HT1080 (cell line): Measurements from ENCODE around the gene STARD7. TPM values are rescaled to one million over a fixed set of nuclear protein-coding genes. Genes with fewer than 3 reads are reported as not detected.

Source experiments
- DNase-seq: peaks from one replicate; pipeline ENCODE4 v3.0.0-alpha.2; 2015; ENCODE audit warnings: low read depth
- total RNA-seq: library from RNA; depleted of rRNA; stranded (reverse); fragments of >200 nt; shearing (Covaris generic); gene quantifications from 2 replicates; pipeline ENCODE4 v1.2.3, GENCODE V29; 2014; rRNA removed

The STARD7 gene
- total RNA-seq, 1 experiment from 2014 or later: 153 TPM

DNA sequence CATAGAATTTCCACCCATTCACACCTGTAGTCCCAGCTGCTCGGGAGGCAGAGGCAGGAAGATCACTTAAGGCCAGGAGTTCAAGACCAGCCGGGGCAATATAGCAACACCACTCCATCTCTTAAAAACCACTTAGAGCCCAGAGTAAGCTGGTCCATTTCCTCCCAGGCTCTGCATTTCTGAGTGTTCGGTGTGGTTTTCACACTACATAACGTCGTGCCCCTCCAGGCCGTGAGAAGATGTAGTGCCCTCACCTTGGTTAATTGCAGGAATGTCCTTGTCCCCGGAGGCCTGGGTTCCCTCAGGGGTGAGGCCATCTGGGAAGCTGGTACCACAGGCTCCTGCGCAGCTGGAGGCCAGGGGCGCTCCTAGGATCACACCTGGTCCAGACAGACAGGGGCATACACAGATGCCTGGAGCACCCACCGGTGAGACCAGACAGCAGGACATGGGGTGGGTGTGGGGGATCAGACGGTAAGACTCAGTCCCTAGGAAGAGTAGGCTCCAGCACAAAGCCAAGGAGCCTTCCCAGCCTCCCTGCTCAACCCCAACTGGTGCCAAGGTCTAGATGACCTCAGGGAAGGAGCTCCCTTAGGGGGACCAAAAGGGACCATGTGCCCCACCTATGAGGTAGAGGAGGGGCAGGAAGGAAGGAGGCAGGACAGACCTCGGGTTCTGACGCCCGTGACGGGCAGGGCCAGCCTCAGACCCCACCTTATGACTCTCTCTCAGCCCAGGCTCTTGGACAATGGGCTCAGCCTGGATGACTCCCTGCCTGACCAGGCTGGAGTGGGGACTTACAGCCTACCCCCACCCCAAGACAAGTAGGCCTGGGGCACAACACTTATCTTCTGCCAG, 71.1 kb downstream of the STARD7 start:
- no peak for DNase-seq

DNA sequence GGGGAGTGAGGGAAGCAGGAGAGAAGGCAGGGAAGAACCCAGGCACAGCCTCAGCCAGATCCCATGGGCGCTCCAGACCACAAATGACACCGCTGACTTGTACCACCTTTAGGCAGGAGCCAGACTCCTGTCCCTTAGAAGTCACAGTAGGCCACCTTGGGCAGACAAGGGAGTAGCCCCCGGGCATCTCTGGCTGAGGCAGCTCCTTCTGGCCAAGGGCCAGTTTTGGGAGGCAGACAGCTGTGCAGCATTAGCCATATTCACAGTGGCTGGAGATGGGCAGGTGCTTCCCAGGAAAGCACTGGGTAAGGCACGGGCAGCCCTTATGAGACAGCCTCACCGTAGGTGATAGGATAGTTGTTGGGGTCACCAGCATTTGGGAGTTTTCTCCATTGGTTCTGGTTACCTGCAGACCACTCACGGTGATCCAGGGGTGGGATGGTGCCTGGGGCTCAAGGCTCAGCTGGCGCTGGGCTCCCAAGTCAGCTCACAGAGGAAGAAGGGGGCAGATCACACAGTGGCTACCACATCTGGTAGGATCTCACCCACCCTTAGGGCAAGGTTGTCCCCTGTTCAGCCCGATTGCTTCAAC, 72.4 kb downstream of the STARD7 start:
- no peak for DNase-seq

DNA sequence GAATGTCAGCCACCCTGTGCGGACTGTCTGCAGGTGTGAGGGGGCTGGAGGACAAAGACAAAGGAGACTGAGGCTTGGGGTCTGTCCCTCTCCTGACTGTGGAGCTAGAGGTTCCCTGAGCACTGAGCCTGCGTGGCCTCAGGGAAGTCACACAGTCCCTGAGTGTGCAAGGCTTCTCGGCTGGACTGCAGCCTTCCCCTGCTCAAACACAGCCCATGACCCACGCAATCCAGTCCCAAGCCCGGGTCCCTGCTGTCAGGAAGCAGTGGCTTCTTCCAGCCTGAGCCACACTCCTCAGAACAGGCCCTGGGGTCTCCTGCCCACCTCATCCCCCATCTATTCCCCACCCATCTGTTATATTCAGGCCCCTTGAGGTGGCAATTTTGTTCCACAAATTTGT, 73.0 kb downstream of the STARD7 start:
- no peak for DNase-seq

DNA sequence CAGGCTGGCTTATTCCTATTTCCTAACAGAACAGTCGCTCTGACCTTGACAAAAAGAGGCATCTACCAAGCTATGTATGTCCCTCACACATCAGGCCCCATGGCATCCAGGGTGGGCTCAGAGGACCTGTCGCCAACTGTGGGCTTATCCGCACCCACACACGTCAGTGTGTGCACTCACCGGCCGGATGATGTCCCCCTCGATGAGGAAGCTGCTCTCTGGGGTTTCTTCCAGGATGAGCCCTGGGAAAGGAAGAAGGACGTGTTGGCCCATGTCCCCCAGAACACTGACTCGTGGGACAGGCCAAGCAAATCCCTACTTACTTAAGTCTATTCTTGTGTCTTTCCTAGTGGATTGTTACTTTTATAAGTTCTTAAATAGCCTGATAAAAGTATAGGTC, 73.5 kb downstream of the STARD7 start:
- no peak for DNase-seq

Other genes with a start within 250 kb of the STARD7 start
- gene ANKRD36C, start 217.0 kb downstream of the STARD7 start, total RNA-seq: 13.3 and 14.8 TPM in 2 replicates
- gene GPAT2, start 173.9 kb downstream of the STARD7 start, total RNA-seq: not detected in 2 replicates
- gene ADRA2B, start 92.3 kb downstream of the STARD7 start, total RNA-seq: not detected in 2 replicates
- not detected in 2 replicates for gene ASTL, start 70.3 kb downstream of the STARD7 start, total RNA-seq
- gene DUSP2, start 63.4 kb downstream of the STARD7 start, total RNA-seq: 1.0 and 2.8 TPM in 2 replicates
- 15.7 and 24.2 TPM in 2 replicates for gene TMEM127, start 57.2 kb upstream of the STARD7 start, total RNA-seq
- gene CIAO1, start 57.4 kb upstream of the STARD7 start, total RNA-seq: 135 and 136 TPM in 2 replicates
- gene SNRNP200, start 96.7 kb upstream of the STARD7 start, total RNA-seq: 28.8 and 31.9 TPM in 2 replicates
- 0.23 and 0.73 TPM in 2 replicates for gene ITPRIPL1, start 116.5 kb upstream of the STARD7 start, total RNA-seq
- gene NCAPH, start 126.9 kb upstream of the STARD7 start, total RNA-seq: 32.3 and 43.4 TPM in 2 replicates